Upper lobe of left lung (tissue), 4 donors: ENCODE measurements around the gene TBC1D16.

Source experiments
- CTCF ChIP-seq, 6 experiments: fragments of 450-650 bp in 4 of 6; fragments of 200-600 bp in 2 of 6; sonication (generic) in 2 of 6; IDR thresholded peaks; one replicate each; pipeline ENCODE4 v1.5.1; 2016 to 2019; ENCODE audit warnings: antibody characterized with exemption in 6 of 6
- EP300 ChIP-seq, 4 donors: sonication (generic); formaldehyde crosslinking; IDR thresholded peaks; one replicate each; pipeline ENCODE4 v1.5.1; 2017; ENCODE audit warnings: antibody characterized with exemption in 4 of 4, control low read depth in 2 of 4

GRCh38 chr17:80050706-80051105 lies 15.0 kb upstream of the TBC1D16 start:
- TF ChIP-seq CTCF (IDR thresholded peaks at IDR 0.05) (no peak), EP300 (IDR thresholded peaks at IDR 0.05) (no peak)
